SK-N-SH (cell line): ENCODE results near the gene PRDX5.

Source experiments
- EZH2phosphoT487 ChIP-seq: fragments of 200-600 bp; sonication (generic); IDR thresholded peaks from 2 replicates; pipeline ENCODE4 v1.6.1; 2017; ENCODE audit warnings: low read depth, mixed run types, mild to moderate bottlenecking, antibody characterized with exemption, moderate library complexity, borderline replicate concordance
- JUND ChIP-seq: IDR thresholded peaks from 2 replicates; pipeline ENCODE4 v1.4.0; 2012
- MXI1 ChIP-seq: IDR thresholded peaks from 2 replicates; pipeline ENCODE4 v1.6.1; 2012; ENCODE audit warnings: mild to moderate bottlenecking, low read depth, low read length, improper control_type of control experiment
- TF ChIP-seq, protein P1 (sequence below): fragments of 200-600 bp; sonication (generic); IDR thresholded peaks from 2 replicates; pipeline ENCODE4 v1.6.1; 2017; ENCODE audit warnings: antibody characterized with exemption, mild to moderate bottlenecking, moderate library complexity
- TF ChIP-seq, protein P2 (sequence below): IDR thresholded peaks from 2 replicates; pipeline ENCODE4 v1.4.0; 2012; ENCODE audit warnings: low read depth

DNA sequence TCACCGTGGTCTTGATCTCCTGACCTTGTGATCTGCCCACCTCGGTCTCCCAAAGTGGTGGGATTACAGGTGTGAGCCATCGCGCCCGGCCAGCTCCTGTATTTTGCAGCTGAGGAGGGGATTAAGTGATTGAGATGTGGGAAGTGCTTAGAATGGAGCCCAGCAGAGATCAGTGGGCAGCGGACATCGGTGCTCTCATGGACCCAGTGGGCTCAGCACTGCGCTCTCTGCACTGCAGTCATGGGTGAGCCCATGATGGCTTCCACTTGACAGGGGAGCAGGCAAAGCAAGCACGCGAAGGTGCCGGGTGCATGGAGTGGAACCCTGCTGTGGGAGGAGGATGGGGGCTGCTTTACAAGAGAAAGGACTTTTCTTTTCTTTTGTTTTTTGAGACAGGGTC, 13.0 kb downstream of the PRDX5 start:
- TF ChIP-seq, protein P1, sequence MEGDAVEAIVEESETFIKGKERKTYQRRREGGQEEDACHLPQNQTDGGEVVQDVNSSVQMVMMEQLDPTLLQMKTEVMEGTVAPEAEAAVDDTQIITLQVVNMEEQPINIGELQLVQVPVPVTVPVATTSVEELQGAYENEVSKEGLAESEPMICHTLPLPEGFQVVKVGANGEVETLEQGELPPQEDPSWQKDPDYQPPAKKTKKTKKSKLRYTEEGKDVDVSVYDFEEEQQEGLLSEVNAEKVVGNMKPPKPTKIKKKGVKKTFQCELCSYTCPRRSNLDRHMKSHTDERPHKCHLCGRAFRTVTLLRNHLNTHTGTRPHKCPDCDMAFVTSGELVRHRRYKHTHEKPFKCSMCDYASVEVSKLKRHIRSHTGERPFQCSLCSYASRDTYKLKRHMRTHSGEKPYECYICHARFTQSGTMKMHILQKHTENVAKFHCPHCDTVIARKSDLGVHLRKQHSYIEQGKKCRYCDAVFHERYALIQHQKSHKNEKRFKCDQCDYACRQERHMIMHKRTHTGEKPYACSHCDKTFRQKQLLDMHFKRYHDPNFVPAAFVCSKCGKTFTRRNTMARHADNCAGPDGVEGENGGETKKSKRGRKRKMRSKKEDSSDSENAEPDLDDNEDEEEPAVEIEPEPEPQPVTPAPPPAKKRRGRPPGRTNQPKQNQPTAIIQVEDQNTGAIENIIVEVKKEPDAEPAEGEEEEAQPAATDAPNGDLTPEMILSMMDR, result no peak
- TF ChIP-seq MXI1 (no peak), EZH2phosphoT487 (no peak), JUND (no peak)
- TF ChIP-seq, protein P2, sequence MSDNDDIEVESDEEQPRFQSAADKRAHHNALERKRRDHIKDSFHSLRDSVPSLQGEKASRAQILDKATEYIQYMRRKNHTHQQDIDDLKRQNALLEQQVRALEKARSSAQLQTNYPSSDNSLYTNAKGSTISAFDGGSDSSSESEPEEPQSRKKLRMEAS, result no peak
